HepG2 (cell line): ENCODE data around the gene AQP9. TPM values are rescaled to one million over a fixed set of nuclear protein-coding genes. Genes with fewer than 3 reads are reported as not detected.

Experiments used
- CBX5 ChIP-seq: sonication (generic); formaldehyde crosslinking; IDR thresholded peaks from 2 replicates; pipeline ENCODE4 v1.4.0; 2020; ENCODE audit warnings: missing genetic modification reagents, borderline replicate concordance
- FOXA1 ChIP-seq, 2 experiments: fragments of 450-650 bp in 1 of 2; sonication (generic) in 1 of 2; formaldehyde crosslinking in 1 of 2; IDR thresholded peaks; 2 replicates each; pipeline versions ENCODE4 v1.4.0 to v1.6.1; 2016 to 2020; ENCODE audit warnings: missing genetic modification reagents in 1 of 2
- HMGXB4 ChIP-seq, 2 experiments: sonication (generic) in 1 of 2; formaldehyde crosslinking in 1 of 2; IDR thresholded peaks; 2 replicates each; pipeline versions ENCODE4 v1.4.0 to v1.6.1; 2018 to 2020; ENCODE audit warnings: missing genetic modification reagents in 2 of 2, borderline replicate concordance in 1 of 2, low read depth in 1 of 2, mild to moderate bottlenecking in 1 of 2, missing biosample characterization in 1 of 2
- MAZ ChIP-seq, 2 experiments: sonication (generic) in 1 of 2; formaldehyde crosslinking in 1 of 2; IDR thresholded peaks; 2 replicates each; pipeline versions ENCODE4 v1.5.0 to v1.6.1; 2012 to 2020; ENCODE audit warnings: low read depth in 2 of 2, mild to moderate bottlenecking in 2 of 2, borderline replicate concordance in 1 of 2, improper control_type of control experiment in 1 of 2, low read length in 1 of 2, missing genetic modification reagents in 1 of 2, moderate library complexity in 1 of 2
- MIER2 ChIP-seq: IDR thresholded peaks from 2 replicates; pipeline ENCODE4 v1.6.1; 2016; ENCODE audit warnings: missing biosample characterization, missing genetic modification reagents
- MXI1 ChIP-seq: IDR thresholded peaks from 3 replicates; pipeline ENCODE4 v1.6.1; 2012; ENCODE audit warnings: low read depth, low read length, inconsistent platforms, borderline replicate concordance
- PHB2 ChIP-seq: fragments of 450-650 bp; IDR thresholded peaks from 2 replicates; pipeline ENCODE4 v1.6.1; 2018; ENCODE audit not compliant: partially characterized antibody
- PLRG1 ChIP-seq: fragments of 450-650 bp; conservative IDR thresholded peaks from 2 replicates; pipeline ENCODE4 v1.6.1; 2016
- SALL1 ChIP-seq: sonication (generic); formaldehyde crosslinking; IDR thresholded peaks from 2 replicates; pipeline ENCODE4 v1.8.0; 2022; ENCODE audit warnings: mild to moderate bottlenecking, missing genetic modification reagents
- SKIL ChIP-seq: sonication (generic); formaldehyde crosslinking; IDR thresholded peaks from 2 replicates; pipeline ENCODE4 v1.8.0; 2022; ENCODE audit warnings: missing genetic modification reagents, mild to moderate bottlenecking, moderate library complexity, borderline replicate concordance
- ZMYM4 ChIP-seq: sonication (generic); formaldehyde crosslinking; IDR thresholded peaks from 2 replicates; pipeline ENCODE4 v1.8.1; 2023; ENCODE audit warnings: mild to moderate bottlenecking, missing genetic modification reagents
- ZNF296 ChIP-seq: sonication (generic); formaldehyde crosslinking; conservative IDR thresholded peaks from 2 replicates; pipeline ENCODE4 v1.5.0; 2020; ENCODE audit warnings: mild to moderate bottlenecking, missing genetic modification reagents
- ZNF737 ChIP-seq: sonication (generic); formaldehyde crosslinking; IDR thresholded peaks from 2 replicates; pipeline ENCODE4 v1.5.0; 2020; ENCODE audit warnings: missing genetic modification reagents, mild to moderate bottlenecking, borderline replicate concordance
- ZNF883 ChIP-seq: sonication (generic); formaldehyde crosslinking; IDR thresholded peaks from 2 replicates; pipeline ENCODE4 v1.5.1; 2020; ENCODE audit warnings: mild to moderate bottlenecking, missing genetic modification reagents; ENCODE audit errors: not compliant biosample characterization
- polyA plus RNA-seq, 8 experiments: library from polyadenylated mRNA; depleted of rRNA in 3 of 8; stranded (reverse) in 7 of 8; unstranded in 1 of 8; fragments of >200 nt; fragmentation: Illumina TruSeq in 4 of 8; extraction: Trizol in 4 of 8; gene quantifications; 2 replicates each; pipeline versions ENCODE4 v1.2.1 to v1.2.3, GENCODE V29; 2011 to 2016; ENCODE audit warnings: low read depth in 4 of 8, missing spikeins in 1 of 8, mixed read lengths in 1 of 8; ENCODE audit not compliant: insufficient read depth in 1 of 8
- total RNA-seq, 5 experiments: library from RNA; depleted of rRNA; stranded (reverse); fragments of >200 nt; fragmentation: Illumina TruSeq; extraction: Trizol; gene quantifications; 2 replicates each; pipeline ENCODE4 v1.2.3, GENCODE V29; 2016; ENCODE audit warnings: low read depth in 1 of 5
- TF ChIP-seq, protein P1 (sequence below): IDR thresholded peaks from 2 replicates; pipeline ENCODE4 v1.6.1; 2012; ENCODE audit warnings: low read length, improper control_type of control experiment
- TF ChIP-seq, protein P2 (sequence below): sonication (generic); formaldehyde crosslinking; IDR thresholded peaks from 2 replicates; pipeline ENCODE4 v1.5.0; 2020; ENCODE audit warnings: missing genetic modification reagents
- TF ChIP-seq, protein P3 (sequence below): sonication (generic); formaldehyde crosslinking; IDR thresholded peaks from 2 replicates; pipeline ENCODE4 v1.4.0; 2020; ENCODE audit warnings: missing genetic modification reagents
- TF ChIP-seq, protein P4 (sequence below): sonication (generic); formaldehyde crosslinking; IDR thresholded peaks from 2 replicates; pipeline ENCODE4 v1.8.1; 2023; ENCODE audit warnings: missing genetic modification reagents, mild to moderate bottlenecking, borderline replicate concordance

The AQP9 gene
- total and polyA plus RNA-seq, 2 of the 13 experiments (the other 11 are each of a cell fraction or from before 2014, with no cell fraction given): not detected

DNA sequence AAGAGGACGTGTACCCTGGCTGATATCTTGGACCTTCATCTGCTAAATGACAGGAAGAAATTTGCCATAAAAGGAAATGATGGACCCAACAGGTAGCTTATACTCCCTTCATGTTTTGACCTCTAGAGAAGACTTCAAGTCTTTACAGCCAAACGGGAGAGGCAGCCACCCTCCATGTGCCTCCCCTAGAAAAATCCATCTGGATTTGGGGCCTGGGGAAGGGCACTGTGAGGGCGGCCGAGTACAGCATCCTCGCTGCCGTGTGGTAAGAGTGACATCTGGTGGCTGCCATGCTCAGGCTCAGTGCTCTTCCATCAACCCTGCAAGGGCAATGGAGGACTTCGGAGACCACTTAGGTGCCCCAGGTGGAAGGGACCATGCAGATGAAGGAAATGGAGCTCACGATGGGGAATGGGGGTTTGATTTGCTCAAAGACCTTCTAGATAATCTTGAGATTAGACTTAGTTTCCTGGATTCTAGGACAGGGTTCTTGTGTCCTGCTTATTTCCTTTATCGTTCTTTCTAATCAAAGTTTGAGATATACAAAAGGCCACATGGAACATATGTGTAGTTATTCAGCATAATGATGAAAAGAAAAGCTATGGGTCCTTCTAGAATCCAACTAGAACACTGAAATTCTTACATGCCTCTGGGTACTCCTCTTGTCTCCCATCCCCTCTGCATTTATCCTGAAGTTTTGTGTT is 44.4 kb downstream of the AQP9 start (continued):
- TF ChIP-seq, protein P1, sequence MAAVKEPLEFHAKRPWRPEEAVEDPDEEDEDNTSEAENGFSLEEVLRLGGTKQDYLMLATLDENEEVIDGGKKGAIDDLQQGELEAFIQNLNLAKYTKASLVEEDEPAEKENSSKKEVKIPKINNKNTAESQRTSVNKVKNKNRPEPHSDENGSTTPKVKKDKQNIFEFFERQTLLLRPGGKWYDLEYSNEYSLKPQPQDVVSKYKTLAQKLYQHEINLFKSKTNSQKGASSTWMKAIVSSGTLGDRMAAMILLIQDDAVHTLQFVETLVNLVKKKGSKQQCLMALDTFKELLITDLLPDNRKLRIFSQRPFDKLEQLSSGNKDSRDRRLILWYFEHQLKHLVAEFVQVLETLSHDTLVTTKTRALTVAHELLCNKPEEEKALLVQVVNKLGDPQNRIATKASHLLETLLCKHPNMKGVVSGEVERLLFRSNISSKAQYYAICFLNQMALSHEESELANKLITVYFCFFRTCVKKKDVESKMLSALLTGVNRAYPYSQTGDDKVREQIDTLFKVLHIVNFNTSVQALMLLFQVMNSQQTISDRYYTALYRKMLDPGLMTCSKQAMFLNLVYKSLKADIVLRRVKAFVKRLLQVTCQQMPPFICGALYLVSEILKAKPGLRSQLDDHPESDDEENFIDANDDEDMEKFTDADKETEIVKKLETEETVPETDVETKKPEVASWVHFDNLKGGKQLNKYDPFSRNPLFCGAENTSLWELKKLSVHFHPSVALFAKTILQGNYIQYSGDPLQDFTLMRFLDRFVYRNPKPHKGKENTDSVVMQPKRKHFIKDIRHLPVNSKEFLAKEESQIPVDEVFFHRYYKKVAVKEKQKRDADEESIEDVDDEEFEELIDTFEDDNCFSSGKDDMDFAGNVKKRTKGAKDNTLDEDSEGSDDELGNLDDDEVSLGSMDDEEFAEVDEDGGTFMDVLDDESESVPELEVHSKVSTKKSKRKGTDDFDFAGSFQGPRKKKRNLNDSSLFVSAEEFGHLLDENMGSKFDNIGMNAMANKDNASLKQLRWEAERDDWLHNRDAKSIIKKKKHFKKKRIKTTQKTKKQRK: no peak
- TF ChIP-seq HMGXB4 (CRISPR knock-in tag; IDR thresholded peaks at IDR 0.05; ENCODE audit: borderline replicate concordance in 1 of 2, low read depth in 1 of 2) (0 out of 4 replicates have a peak, but pooled peaks of 1 of the 2 experiments have one; percentile 29), PHB2 (no peak), ZNF296 (CRISPR knock-in tag) (no peak), CBX5 (CRISPR knock-in tag) (no peak; the same call in 1 of the 2 replicates), ZNF883 (no peak), ZMYM4 (0 out of 2 replicates have a peak, but pooled peaks have one; percentile 28), FOXA1 (IDR thresholded peaks at IDR 0.05) (no peak), FOXA1 (CRISPR knock-in tag; IDR thresholded peaks at IDR 0.05) (no peak), ZNF737 (CRISPR knock-in tag) (no peak), PLRG1 (no peak), MAZ (IDR thresholded peaks at IDR 0.05; ENCODE audit: borderline replicate concordance, low read depth, low read length) (no peak), MAZ (CRISPR knock-in tag; IDR thresholded peaks at IDR 0.05; ENCODE audit: low read depth) (no peak), MXI1 (no peak), SALL1 (peak; percentile 34; the same call in 1 of the 2 replicates), MIER2 (CRISPR knock-in tag) (no peak), SKIL (no peak)
- TF ChIP-seq, protein P2, sequence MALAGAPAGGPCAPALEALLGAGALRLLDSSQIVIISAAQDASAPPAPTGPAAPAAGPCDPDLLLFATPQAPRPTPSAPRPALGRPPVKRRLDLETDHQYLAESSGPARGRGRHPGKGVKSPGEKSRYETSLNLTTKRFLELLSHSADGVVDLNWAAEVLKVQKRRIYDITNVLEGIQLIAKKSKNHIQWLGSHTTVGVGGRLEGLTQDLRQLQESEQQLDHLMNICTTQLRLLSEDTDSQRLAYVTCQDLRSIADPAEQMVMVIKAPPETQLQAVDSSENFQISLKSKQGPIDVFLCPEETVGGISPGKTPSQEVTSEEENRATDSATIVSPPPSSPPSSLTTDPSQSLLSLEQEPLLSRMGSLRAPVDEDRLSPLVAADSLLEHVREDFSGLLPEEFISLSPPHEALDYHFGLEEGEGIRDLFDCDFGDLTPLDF: no peak
- TF ChIP-seq, protein P3, sequence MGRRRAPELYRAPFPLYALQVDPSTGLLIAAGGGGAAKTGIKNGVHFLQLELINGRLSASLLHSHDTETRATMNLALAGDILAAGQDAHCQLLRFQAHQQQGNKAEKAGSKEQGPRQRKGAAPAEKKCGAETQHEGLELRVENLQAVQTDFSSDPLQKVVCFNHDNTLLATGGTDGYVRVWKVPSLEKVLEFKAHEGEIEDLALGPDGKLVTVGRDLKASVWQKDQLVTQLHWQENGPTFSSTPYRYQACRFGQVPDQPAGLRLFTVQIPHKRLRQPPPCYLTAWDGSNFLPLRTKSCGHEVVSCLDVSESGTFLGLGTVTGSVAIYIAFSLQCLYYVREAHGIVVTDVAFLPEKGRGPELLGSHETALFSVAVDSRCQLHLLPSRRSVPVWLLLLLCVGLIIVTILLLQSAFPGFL (CRISPR knock-in tag): no peak
- TF ChIP-seq, protein P4, sequence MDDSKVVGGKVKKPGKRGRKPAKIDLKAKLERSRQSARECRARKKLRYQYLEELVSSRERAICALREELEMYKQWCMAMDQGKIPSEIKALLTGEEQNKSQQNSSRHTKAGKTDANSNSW (CRISPR knock-in tag): no peak
